HG02852 (cell line): ENCODE data around the gene MYF6.
"Not testable (repeated sequence)": the region's sequence is repeated elsewhere in the genome, so short reads cannot be mapped to it uniquely, and the experiment has no call there.

ENCODE experiments used
- ATAC-seq: cut with Tn5 transposase; IDR thresholded peaks from one replicate; pipeline ENCODE4 v1.9.1; 2021; ENCODE audit warnings: mild to moderate bottlenecking, moderate library complexity; ENCODE audit not compliant: unreplicated experiment

Gene MYF6

GRCh38 chr12:80707126-80707829 is at the start of gene MYF6:
TSS of gene MYF6 (plus strand) at chr12:80707634. CDS start at chr12:80707720, 86 bp downstream.
- ATAC-seq = no peak

- no peak for ATAC-seq
Observed at GRCh38 chr12:80659512-80660063, 47.8 kb upstream of the MYF6 start.

- ATAC-seq = no peak
Observed at GRCh38 chr12:80662586-80662985, 44.8 kb upstream of the MYF6 start.

GRCh38 chr12:80670214-80670613 is 37.2 kb upstream of the MYF6 start:
- ATAC-seq = no peak

- not testable (repeated sequence) for ATAC-seq
Observed at GRCh38 chr12:80676042-80676636, 31.3 kb upstream of the MYF6 start.

GRCh38 chr12:80676856-80677255 is 30.6 kb upstream of the MYF6 start:
- no peak for ATAC-seq

- no peak for ATAC-seq
Observed at GRCh38 chr12:80677994-80678393, 29.4 kb upstream of the MYF6 start.

GRCh38 chr12:80679346-80680131 is 27.9 kb upstream of the MYF6 start:
- ATAC-seq = no peak

- peak; percentile 84 for ATAC-seq
Observed at GRCh38 chr12:80681287-80681686, 26.1 kb upstream of the MYF6 start.

- no peak for ATAC-seq
Observed at GRCh38 chr12:80681786-80682185, 25.6 kb upstream of the MYF6 start.

- ATAC-seq = no peak
Observed at GRCh38 chr12:80684077-80684495, 23.3 kb upstream of the MYF6 start.

GRCh38 chr12:80690090-80690489 is 17.3 kb upstream of the MYF6 start:
- no peak for ATAC-seq

GRCh38 chr12:80690513-80690912 is 16.9 kb upstream of the MYF6 start:
- ATAC-seq = no peak

- ATAC-seq = peak; percentile 62
Observed at GRCh38 chr12:80692114-80692513, 15.3 kb upstream of the MYF6 start.

GRCh38 chr12:80697270-80697887 is 10.1 kb upstream of the MYF6 start:
- no peak for ATAC-seq

GRCh38 chr12:80698256-80698655 is 9.2 kb upstream of the MYF6 start:
- ATAC-seq = no peak

- ATAC-seq = no peak
Observed at GRCh38 chr12:80698847-80699542, 8.4 kb upstream of the MYF6 start.

- no peak for ATAC-seq
Observed at GRCh38 chr12:80700327-80700726, 7.1 kb upstream of the MYF6 start.

GRCh38 chr12:80701388-80701787 is 6.0 kb upstream of the MYF6 start:
- no peak for ATAC-seq
